Stimulated activated CD8-positive, alpha-beta memory T cell treated with anti-CD3 and anti-CD28 coated beads, Interleukin-4, amount 100 ng/mL, for 1 hour (primary cell): Measurements from ENCODE around the gene FRMD4A.

Experiments
- DNase-seq, 2 donors: peaks; one replicate each; pipeline ENCODE4 v3.0.0-alpha.2; 2020; ENCODE audit warnings: low read depth in 2 of 2, low spot score in 1 of 2

Gene FRMD4A

DNA sequence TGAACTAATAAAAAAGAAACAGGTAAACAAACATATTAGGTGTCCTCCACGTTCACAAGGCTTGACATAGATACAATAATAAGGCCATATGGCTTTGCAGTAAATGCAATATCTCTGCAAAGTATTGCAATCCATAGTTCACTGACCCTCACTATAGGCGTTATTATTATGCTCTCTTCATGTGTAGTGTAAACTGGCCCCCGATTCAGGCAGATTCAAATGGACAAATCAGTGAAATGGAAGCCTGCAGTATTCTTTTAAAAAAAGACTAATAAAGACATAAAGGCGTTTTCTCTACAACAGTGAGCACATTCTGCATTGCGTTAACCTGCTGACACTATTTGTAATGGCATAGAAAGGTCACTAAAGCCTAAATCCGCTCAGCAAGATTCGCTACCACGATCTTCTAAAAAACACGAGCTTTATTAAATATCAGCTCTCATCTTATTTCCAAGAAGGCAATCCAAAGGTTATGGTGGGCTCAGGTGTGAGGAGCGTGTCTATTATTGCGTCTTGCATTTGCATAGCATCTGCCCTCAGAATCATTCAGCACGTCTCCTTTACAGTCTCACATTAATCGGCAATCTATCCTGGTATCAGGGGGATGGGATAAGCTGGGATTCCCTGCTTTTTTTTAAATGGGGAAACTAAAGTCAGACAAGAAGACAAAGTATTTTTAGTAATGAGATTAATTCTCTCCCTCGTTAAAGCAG is 36.2 kb downstream of the FRMD4A start:
- DNase-seq = no peak

- no peak for DNase-seq
These were observed 37.2 kb downstream of the FRMD4A start for GRCh38 chr10:14293526-14293925.

DNA sequence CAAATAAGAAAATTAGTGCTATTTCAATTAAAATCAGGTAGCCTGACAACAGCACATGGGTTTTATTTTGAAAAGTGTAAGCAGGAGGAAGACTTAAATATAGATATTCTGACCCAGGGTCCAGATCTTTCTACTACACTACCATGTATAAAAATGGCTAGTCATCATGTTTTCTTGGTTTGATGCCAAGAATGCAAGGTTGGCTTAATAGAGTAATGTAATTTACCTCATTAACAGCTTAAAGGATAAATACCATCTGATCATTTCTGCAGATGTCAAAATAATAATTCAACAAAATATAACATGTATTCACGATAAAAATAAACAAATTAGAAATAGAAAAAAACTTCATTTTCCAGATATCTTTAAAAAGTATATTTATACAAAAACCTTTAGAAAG is 39.4 kb downstream of the FRMD4A start:
- DNase-seq = no peak

GRCh38 chr10:14285941-14286560 is 44.7 kb downstream of the FRMD4A start:
- DNase-seq = no peak

GRCh38 chr10:14282276-14282675 is 48.4 kb downstream of the FRMD4A start:
- DNase-seq = no peak

GRCh38 chr10:14278533-14278932 is 52.2 kb downstream of the FRMD4A start:
- DNase-seq = no peak

- no peak for DNase-seq
These were observed 54.5 kb downstream of the FRMD4A start for GRCh38 chr10:14276210-14276609.

- no peak for DNase-seq
These were observed 59.1 kb downstream of the FRMD4A start for GRCh38 chr10:14271621-14272020.

- DNase-seq = no peak
These were observed 60.4 kb downstream of the FRMD4A start for GRCh38 chr10:14270370-14270769.

GRCh38 chr10:14265709-14266108 is 65.0 kb downstream of the FRMD4A start:
- DNase-seq = no peak

GRCh38 chr10:14262836-14263425 is 67.8 kb downstream of the FRMD4A start:
- DNase-seq = no peak

DNA sequence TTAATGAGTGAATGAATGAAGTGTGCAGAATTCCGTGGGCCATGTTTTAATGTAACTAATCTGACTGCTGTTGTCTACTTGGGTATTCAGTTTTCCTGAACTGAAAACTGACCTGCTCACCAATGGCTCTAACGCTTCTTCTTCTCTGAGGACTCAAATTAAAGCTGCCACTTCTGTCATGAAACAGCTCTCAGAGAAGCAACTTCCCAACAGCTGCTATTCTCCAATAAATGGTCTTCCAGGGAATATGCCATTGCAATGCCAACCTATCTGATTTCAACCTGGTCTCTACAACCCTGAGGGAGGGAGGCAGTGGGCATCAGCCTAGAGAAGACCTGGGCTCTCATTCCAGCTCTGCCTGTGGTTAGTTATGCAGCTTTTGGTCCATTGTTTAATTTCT is 69.4 kb downstream of the FRMD4A start:
- DNase-seq = no peak

DNA sequence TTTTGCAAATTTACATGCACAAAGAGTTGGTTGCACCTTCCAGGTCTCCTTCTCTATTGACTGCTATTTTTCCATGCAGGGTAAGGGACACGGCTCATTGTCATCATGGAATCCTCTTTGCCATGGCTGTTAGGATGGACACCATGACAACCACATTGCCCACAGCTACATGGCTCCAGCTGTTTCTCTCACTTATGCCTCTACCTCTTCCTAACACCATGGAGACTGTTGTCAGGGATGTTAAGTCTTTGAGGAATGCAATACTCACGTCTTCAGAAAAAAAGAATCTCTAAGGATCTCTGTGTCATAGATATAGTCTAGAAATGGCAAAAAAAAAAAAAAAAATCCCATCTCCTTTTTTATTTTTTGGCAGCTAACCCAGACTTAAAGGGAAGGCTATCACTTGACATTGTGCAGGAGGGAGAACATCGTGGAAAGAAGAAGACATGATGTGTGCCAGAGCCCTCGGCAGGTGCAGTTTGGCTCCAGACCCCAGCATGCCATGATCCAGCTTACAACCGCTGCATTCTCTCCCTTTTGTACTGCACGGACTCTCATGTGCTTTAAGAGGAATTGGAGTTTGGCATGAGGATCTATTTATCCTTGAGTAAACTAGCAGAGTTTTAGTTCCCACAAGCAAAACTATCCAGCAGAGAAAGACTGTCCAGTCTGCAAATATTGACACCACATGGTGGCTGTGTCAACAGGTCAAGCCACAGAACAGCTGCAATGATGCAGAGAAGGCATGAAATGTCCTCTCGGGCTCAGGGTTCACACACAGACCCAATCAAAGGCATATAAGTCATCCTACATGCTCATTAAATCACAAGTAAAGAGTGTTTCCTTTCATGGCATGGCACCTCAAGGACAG is 70.8 kb downstream of the FRMD4A start:
- DNase-seq = no peak

DNA sequence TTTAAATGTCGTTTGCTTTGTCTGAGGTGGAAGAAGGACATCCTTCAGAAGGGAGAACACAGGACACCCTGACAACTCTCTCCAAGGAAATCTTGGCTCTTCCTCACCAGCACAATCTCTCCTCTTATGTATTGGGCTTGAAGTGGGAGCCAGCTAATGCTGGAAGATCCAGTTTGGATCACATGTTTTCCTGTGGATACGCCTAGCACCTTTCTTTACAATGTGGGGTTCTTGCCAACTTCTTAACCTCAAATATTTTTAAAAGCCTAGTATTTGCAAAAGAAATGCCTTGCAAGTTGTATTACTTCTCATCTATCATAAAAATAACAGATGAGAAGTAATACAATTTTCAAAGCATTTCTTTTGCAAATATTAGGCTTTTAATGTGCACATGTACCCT is 76.4 kb downstream of the FRMD4A start:
- no peak for DNase-seq

DNA sequence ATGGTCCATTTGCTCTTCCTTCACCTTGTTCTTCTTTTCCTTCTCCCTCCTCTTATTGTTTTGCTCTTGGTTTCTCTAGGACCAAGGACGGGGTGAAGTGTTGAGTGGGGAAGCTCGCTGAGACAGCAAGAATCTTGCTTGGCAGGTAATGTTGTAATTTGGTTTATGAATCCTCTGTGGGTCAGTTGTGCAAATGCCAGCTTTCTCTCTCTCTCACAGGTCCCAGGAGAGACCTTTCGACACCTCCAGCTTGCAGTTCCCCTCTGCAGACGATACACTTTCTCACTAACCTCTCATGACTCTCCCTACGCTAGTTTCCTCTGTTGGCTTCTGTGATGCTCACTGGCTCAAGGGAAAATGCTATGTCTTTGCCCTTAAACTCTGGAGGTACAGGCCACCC is 77.0 kb downstream of the FRMD4A start:
- DNase-seq = no peak

- DNase-seq = no peak
These were observed 77.6 kb downstream of the FRMD4A start for GRCh38 chr10:14253079-14253478.

GRCh38 chr10:14250496-14251076 is 80.1 kb downstream of the FRMD4A start:
- no peak for DNase-seq

- no peak for DNase-seq
These were observed 83.2 kb downstream of the FRMD4A start for GRCh38 chr10:14247377-14248116.

- no peak for DNase-seq
These were observed 85.9 kb downstream of the FRMD4A start for GRCh38 chr10:14244801-14245211.

DNA sequence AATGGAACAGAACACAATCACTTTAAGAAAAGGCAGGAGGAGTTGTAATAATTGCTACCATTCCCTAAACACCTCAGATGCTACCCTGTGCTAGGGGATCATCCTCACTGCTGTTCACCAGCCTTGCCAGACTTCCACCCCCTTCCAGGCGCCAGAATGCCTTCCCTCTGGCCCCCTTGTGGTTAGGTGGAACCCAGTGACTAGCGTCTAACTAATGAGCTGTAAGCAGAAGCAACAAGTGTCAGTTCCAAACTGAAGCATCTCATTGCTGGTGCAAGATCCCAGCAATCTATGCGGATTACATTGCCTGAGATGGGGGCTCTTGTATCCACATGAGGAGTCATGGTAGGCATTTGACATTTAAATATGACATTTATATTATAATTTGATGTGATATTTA is 86.6 kb downstream of the FRMD4A start:
- no peak for DNase-seq

GRCh38 chr10:14243221-14243620 is 87.5 kb downstream of the FRMD4A start:
- no peak for DNase-seq
